Measurements from ENCODE around the gene CLBA1. TPM values are rescaled to one million over a fixed set of nuclear protein-coding genes. Genes with fewer than 3 reads are reported as not detected.

The CLBA1 gene
- total RNA-seq, 2 experiments from 2014 or later = 0.38 to 0.68 TPM

DNA sequence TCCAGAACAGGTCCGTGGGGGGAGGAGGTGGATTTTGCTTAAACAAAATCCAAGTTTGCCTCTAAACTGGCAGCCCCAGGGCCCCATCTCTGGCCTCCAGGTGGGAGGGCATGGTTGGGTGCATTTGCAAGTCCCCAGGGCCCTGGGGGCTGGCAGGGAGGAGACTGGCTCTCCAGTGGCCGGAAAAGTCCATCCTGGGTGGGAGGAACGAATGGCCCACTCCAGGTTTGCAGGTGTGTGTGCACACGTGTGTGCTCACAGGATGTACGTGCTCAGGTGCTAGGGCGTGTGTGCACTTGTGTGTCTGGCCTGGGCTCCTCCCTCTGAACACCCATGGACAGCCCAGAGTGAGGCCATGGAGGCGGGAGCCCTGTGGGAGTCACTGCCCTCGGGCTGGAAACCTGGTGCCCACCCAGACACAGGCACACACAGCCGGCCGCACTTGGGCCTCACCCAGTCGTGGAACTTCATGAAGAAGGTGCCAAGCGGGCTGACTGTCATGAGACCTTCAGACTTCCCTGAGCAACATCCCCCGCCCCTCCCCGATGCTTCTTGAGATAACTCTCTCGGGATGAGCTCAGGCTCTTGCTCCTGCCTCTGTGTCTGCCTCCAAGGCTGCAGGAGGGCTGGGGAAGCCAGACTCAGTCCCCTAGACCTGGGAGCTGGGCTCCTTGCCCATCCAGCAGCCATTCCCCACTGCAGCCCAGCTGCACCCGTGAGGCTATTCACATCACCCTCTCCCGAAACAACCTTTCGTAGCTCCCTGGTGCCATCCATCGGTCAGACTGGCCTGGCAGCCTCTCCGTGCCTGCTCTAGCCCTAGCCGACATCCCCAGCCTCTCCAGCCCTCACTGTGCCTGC is 16.8 kb upstream of the CLBA1 start:
- no peak overlapping the region for H3K27ac Mint-ChIP-seq
- POLR2A ChIA-PET = no interaction called here
- CTCF ChIA-PET = no interaction called here
- H3K36me3 Mint-ChIP-seq (ENCODE audit: low read depth) = no peaks in the 10 kb centered on the region
- H3K4me3 Mint-ChIP-seq = no peak overlapping the region
- peaks cover 14% of the 10 kb centered on the region for H3K27me3 Mint-ChIP-seq
- DNase-seq = no peak
- no peaks in the 10 kb centered on the region for H3K9me3 Mint-ChIP-seq
- H3K4me1 Mint-ChIP-seq = no peaks in the 10 kb centered on the region

DNA sequence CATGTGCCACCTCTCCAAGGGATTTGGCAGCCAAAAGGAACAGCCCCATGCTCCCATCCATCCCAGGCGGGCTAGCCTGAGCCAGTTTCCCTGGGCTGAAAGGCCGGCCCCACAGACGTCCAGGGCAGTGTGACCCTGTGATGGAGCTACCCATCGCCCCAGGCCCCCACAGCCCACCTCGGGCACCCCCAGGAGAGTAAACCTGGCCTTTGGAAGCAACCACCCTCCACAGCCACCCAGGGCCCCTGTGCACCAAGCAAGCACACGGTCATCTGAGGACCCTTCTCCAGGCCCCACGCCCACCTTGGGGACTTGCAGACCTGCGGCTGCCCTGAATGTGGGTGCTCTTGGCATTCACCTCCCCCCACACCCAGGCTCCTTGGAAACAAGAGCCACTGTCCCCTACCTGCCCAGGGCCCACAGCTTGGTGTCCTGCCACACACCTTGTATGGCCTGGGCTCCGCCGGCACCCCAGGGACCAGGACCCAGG is 15.8 kb upstream of the CLBA1 start:
- Mint-ChIP-seq H3K4me3 (no peak overlapping the region), H3K4me1 (no peaks in the 10 kb centered on the region)
- POLR2A ChIA-PET = no interaction called here

DNA sequence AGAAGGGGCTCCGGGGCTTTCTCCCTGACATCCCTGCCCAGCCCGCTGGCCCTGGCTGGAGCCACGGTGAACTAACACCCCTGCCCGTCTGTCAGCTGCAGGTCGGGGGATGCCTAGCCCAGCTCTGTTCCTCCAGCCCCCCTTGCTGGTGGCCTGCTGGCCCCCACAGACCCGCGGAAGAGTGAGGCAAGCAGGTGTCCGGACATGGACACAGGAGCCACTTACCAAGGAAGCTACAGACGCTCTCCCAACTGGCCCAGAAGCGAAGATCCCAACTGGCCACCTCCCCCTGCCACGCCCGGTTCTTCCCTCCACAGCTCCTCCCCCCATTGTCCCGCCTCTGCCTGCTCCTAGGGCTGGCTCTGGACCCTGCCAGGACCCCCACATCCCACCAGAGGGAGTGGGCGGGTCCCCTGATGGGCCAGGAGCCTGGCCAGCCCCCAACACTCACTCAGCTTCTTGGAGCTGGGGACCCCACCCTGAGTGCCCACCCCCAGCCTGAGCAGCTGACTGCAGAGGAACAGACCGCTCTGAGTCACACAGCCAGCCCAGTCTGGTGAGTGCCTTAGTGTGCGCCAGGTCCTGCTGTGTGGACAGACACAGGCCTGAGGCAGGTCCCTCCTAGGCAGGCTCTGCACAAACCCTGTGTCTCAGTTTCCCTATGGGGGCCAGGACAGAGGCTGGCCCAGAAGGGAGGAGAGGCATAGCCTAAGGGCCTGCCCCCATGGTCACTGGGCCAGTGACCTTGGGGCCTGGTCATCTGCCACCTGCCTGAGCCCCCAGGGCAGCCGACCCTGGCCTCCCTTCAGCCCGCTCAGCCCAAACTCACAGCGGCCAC is 15.1 kb upstream of the CLBA1 start:
- no peaks in the 10 kb centered on the region for H3K9me3 Mint-ChIP-seq
- POLR2A ChIA-PET = no interaction called here
- H3K36me3 Mint-ChIP-seq (ENCODE audit: low read depth) = no peaks in the 10 kb centered on the region
- H3K27ac Mint-ChIP-seq = no peak overlapping the region
- CTCF ChIA-PET = no interaction called here
- H3K4me1 Mint-ChIP-seq = no peaks in the 10 kb centered on the region
- no peak for DNase-seq
- no peak overlapping the region for H3K4me3 Mint-ChIP-seq
- peaks cover 14% of the 10 kb centered on the region for H3K27me3 Mint-ChIP-seq

More for the DNA sequence above, 15.8 kb upstream of the CLBA1 start:
- peaks cover 14% of the 10 kb centered on the region for H3K27me3 Mint-ChIP-seq
- no peak for DNase-seq
- H3K27ac Mint-ChIP-seq = no peak overlapping the region
- H3K36me3 Mint-ChIP-seq (ENCODE audit: low read depth) = no peaks in the 10 kb centered on the region
- no peaks in the 10 kb centered on the region for H3K9me3 Mint-ChIP-seq
- CTCF ChIA-PET = no interaction called here

DNA sequence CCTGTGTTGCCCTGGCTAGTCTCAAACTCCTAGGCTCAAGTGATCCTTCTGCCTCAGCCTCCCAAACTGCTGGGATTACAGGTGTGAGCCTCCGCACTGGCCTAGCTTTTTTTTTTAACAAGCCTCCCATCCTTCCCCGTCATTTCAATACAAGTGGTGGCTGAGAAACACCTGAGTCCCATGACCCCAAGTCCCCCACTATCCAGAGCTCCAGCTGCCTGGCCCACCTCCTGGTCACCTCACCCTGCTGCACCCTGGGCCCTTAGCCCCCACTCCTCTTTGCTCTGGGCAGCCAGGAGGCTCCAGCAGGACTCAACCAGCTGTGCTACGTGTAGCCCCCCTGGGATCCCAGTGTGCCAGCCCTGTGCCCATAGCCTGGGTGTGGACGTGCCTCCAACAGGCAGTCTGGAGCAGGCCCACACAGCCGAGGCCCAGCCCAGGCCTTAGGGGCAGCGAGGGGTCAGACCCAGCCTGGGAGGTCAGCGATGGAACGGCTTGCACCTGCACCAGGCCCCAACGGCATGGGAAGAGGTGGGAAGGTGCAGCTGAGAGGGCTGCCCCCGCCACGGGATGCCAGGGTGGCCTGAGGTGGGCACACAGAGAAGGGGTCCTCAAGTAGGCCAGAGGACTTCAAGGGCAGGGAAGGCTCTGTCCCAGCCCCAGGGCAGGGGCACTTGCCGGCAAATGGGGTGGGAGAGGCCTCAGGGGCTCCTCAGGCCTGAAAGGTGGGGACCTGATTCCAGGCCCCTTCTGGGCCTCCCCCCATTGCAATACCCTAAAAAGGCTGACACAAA is 13.9 kb upstream of the CLBA1 start:
- POLR2A ChIA-PET = no interaction called here
- DNase-seq = no peak
- H3K4me3 Mint-ChIP-seq = no peak overlapping the region
- peaks cover 19% of the 10 kb centered on the region for H3K27me3 Mint-ChIP-seq
- CTCF ChIA-PET = interaction anchor here (1.2 kb wide), 1 partner anchor 73 kb away, joined by 7 read pairs; no protein-coding TSS in a partner anchor
- peaks cover 5% of the 10 kb centered on the region for H3K4me1 Mint-ChIP-seq
- H3K9me3 Mint-ChIP-seq = no peaks in the 10 kb centered on the region
- H3K36me3 Mint-ChIP-seq (ENCODE audit: low read depth) = no peaks in the 10 kb centered on the region
- no peak overlapping the region for H3K27ac Mint-ChIP-seq

DNA sequence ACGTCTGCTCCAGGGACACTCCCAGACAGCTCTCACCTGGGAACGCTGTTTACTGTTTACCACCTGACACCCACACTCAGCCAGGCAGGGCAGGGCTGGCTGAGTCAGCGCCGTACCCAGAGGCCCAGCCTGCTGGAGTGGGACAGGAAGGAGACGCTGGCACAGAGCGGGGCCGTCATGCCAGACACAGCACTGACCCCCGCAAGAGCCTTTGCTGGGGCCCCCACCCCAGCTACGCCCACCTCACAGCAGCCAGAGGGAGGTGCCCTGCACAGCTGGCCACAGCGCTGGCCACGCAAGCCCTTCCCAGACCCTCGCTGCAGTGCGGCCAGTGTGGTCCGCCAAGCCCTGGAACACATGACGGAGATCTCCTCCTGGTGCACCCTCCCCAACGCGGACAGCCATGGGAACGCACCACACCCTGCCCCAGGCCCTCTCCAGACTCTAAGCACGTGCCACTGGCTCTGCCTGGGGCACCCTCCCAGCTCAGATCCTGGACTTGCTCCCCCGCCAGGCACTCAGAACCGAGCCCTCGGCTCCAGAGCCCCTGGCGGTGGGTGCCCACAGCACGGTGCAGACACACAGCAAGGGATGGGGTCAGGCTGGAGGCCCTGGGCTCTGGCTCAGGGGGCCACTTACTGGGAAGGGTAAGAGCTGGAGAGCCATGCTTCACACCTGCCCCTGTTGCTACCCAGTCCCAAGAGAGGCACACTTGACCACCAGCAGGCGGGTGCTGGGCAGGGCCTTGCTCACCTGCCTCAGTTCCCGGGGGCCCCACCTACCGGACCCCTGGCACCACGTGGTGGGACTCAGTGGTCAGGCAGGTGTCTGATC is 13.1 kb upstream of the CLBA1 start:
- no peak overlapping the region for H3K27ac Mint-ChIP-seq
- no peaks in the 10 kb centered on the region for H3K9me3 Mint-ChIP-seq
- H3K36me3 Mint-ChIP-seq (ENCODE audit: low read depth) = no peaks in the 10 kb centered on the region
- H3K4me3 Mint-ChIP-seq = no peak overlapping the region
- DNase-seq = no peak
- H3K27me3 Mint-ChIP-seq = peaks cover 25% of the 10 kb centered on the region
- ChIA-PET POLR2A (interaction anchor here (1.0 kb wide), 1 partner anchor 48 kb away, joined by 3 read pairs; the partner anchor contains the start of gene CDCA4), CTCF (interaction anchor here (1.2 to 5.0 kb wide), 2 partner anchors 72 to 73 kb away, joined by 7 to 73 read pairs; no protein-coding TSS in a partner anchor)
- H3K4me1 Mint-ChIP-seq = peaks cover 5% of the 10 kb centered on the region

DNA sequence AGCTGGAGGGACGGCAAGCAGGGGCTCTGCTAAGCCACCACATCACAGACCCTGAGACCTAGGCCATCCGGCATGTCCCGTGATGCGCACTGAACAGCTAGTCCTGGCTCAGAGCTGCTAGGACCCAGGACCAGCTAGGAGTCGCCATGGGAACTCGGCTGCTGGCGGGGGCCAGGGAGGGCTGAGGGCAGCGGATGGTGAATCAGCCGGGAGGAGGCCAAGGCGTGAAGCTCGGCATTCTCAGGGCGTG is 12.5 kb upstream of the CLBA1 start:
- peaks cover 7% of the 10 kb centered on the region for H3K4me1 Mint-ChIP-seq
- H3K27me3 Mint-ChIP-seq = peaks cover 23% of the 10 kb centered on the region
- H3K27ac Mint-ChIP-seq = no peak overlapping the region
- no peaks in the 10 kb centered on the region for H3K9me3 Mint-ChIP-seq
- POLR2A ChIA-PET = interaction anchor here (1.0 kb wide), 1 partner anchor 48 kb away, joined by 3 read pairs; the partner anchor contains the start of gene CDCA4
- DNase-seq = no peak
- H3K4me3 Mint-ChIP-seq = no peak overlapping the region
- no peaks in the 10 kb centered on the region for H3K36me3 Mint-ChIP-seq (ENCODE audit: low read depth)
- CTCF ChIA-PET = interaction anchor here (5.0 kb wide), 1 partner anchor 72 kb away, joined by 73 read pairs; no protein-coding TSS in a partner anchor

DNA sequence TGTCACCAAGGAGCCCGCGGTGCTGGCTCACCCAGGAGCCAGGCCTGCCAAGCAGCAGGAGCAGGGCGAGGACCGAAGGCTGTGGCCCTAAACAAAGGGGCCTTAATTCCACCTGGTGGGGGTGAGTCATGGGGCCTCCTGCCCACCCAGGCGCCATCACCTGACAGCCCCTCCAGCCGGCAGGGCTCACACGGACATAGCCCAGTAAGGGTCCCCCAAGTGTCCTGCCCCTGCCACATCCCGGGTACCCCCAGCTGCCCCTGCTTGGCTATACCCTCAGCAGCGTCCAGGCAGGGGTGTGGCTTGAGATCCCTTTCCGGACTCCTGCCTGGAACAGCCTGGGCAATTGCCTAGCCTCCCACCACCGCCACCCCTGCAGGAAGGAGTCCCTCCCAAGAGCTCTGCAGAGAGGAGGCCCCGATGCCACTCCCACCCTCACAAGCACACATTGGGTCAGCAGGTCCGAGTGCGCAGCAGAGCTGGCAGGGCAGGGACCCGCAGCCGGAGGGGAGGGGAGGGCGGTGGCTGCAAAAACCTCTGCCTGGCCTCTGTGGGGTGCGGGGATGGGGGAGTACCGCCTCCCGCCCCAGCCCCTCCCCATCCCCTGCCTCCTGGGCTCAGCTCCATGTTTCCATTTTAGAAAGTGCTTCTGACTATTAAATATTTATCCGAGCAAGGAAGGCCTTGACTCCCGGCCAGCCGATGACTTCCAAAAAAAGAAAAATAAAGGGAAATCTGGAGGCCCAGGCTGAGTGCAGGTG is 12.0 kb upstream of the CLBA1 start:
- Mint-ChIP-seq H3K36me3 (ENCODE audit: low read depth) (no peaks in the 10 kb centered on the region), H3K4me3 (no peak overlapping the region), H3K27me3 (peaks cover 21% of the 10 kb centered on the region), H3K27ac (no peak overlapping the region), H3K9me3 (no peaks in the 10 kb centered on the region), H3K4me1 (peaks cover 7% of the 10 kb centered on the region)
- POLR2A ChIA-PET = interaction anchor here (1.3 kb wide), 1 partner anchor 53 kb away, joined by 4 read pairs; no protein-coding TSS in a partner anchor
- CTCF ChIA-PET = interaction anchor here (5.0 kb wide), 1 partner anchor 71 kb away, joined by 73 read pairs; no protein-coding TSS in a partner anchor
- no peak for DNase-seq

DNA sequence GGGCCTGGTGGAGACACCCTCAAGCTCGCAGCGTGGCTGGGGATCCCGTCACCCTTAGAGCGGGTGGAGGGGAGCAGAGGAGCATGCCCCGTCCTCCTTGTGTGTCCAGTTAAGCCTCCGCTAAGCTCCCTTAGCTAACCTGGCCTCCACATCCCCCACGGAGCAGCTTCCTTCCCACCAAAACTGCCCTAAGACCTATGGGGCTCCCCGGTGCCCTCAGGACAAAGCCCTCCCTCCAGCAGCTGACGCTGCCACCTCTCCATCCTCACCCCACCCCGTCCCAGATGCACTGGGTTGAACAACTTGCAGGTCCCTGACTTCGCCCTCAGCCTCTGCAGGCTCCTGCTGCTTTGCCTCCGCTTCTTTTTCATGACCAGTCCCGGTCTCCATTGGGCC is 11.4 kb upstream of the CLBA1 start:
- H3K36me3 Mint-ChIP-seq (ENCODE audit: low read depth) = no peaks in the 10 kb centered on the region
- H3K27me3 Mint-ChIP-seq = peaks cover 22% of the 10 kb centered on the region
- no peak for DNase-seq
- ChIA-PET POLR2A (interaction anchor here (1.3 to 2.5 kb wide), 2 partner anchors 52 to 72 kb away, joined by 4 to 8 read pairs; no protein-coding TSS in a partner anchor), CTCF (interaction anchor here (0.6 to 5.0 kb wide), 5 partner anchors 11 to 91 kb away, joined by 3 to 73 read pairs (median 3); partner anchors contain the start of genes CLBA1 and GPR132)
- H3K9me3 Mint-ChIP-seq = no peaks in the 10 kb centered on the region
- H3K4me3 Mint-ChIP-seq = no peak overlapping the region
- no peak overlapping the region for H3K27ac Mint-ChIP-seq
- peaks cover 10% of the 10 kb centered on the region for H3K4me1 Mint-ChIP-seq

DNA sequence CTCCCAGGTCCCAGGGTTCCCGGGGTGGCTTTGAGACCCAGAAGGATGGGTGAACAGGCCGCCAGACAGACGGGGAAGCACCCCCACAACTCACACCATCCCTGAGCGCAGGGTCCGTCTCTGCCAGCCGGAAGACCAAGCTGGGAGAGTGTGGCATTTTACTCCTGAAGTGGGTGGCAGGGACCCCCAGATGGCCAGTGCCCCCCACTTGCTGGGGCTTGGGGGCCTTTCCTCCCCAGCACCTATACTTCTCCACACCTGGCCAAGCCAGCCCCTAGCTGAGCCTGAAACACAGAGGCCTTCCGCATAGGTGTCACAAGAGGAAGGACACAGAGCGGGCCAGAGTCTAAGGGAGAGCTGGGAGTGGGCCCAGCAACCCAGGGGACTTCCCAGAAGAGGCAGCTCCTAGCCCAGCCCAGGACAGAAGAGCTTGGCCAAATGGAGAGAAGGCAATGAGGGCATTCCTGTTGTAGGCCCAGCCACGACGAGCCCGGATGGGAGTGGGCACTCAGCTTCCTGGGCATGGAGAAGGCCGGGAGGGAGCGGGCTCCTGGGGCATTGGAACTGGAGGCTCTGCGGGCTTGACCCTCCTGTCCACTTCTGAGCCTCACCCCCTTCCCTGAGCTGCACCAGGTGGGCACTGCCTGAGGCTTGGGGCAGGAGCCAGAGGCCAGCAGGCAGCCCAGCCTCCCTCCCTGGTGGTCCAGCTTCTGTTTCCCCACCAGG is 10.8 kb upstream of the CLBA1 start:
- Mint-ChIP-seq H3K9me3 (no peaks in the 10 kb centered on the region), H3K27ac (no peak overlapping the region)

DNA sequence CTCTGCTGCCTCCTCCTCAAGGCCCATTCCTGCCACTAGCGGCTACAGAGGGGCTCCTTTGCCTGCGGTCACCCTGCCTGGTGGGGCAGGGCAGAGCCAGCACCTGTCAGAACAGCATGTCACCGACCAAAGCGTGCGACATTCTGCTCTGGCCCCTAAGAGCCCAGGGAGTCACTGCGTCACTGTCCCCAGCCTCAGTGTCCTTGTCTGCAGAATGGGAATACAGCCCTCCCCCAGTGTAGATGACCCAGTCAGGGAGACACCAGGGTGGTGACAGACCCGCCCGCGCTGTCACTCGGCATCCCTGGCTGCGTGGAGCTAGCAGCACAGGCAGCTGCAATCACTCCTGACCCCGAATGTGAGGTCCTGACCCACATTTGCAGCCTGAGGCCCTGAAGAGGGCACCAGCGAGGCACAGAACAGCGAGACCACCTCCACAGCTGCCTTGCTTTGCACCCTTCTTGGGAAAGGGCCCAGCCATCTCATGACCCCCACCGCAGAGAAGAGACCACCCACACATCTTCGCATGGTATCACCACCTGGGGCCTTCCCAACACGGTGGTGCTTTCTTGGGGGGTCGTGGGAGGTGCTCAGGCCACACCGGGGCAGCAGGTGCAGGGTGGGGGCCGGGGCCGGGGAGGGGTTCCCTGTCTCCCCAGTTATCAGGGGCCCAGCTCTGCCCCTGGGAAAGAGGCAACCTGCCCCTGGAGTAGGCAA is 9.9 kb upstream of the CLBA1 start:
- no peaks in the 10 kb centered on the region for H3K9me3 Mint-ChIP-seq
- H3K4me3 Mint-ChIP-seq = no peak overlapping the region
- POLR2A ChIA-PET = interaction anchor here (0.6 to 2.5 kb wide), 4 partner anchors 70 to 112 kb away, joined by 3 to 8 read pairs (median 4); partner anchors contain the start of gene GPR132
- H3K4me1 Mint-ChIP-seq = peaks cover 14% of the 10 kb centered on the region
- H3K36me3 Mint-ChIP-seq (ENCODE audit: low read depth) = no peaks in the 10 kb centered on the region
- H3K27ac Mint-ChIP-seq = no peak overlapping the region
- no peak for DNase-seq
- peaks cover 30% of the 10 kb centered on the region for H3K27me3 Mint-ChIP-seq
- CTCF ChIA-PET = interaction anchor here (0.7 to 5.0 kb wide), 12 partner anchors 10 to 376 kb away, joined by 3 to 73 read pairs (median 4); partner anchors contain the start of gene CLBA1

More for the DNA sequence above, 10.8 kb upstream of the CLBA1 start:
- ChIA-PET CTCF (interaction anchor here (0.6 to 5.0 kb wide), 13 partner anchors 11 to 377 kb away, joined by 3 to 73 read pairs (median 3); partner anchors contain the start of genes CLBA1 and GPR132), POLR2A (interaction anchor here (0.8 to 2.5 kb wide), 4 partner anchors 52 to 113 kb away, joined by 3 to 8 read pairs (median 4); no protein-coding TSS in a partner anchor)
- no peak for DNase-seq
- peaks cover 13% of the 10 kb centered on the region for H3K4me1 Mint-ChIP-seq
- peaks cover 26% of the 10 kb centered on the region for H3K27me3 Mint-ChIP-seq
- H3K4me3 Mint-ChIP-seq = no peak overlapping the region
- no peaks in the 10 kb centered on the region for H3K36me3 Mint-ChIP-seq (ENCODE audit: low read depth)

Measured in activated CD4-positive, alpha-beta memory T cell treated with anti-CD3 and anti-CD28 coated beads, Interleukin-2, amount 10 ng/mL, durations not matched to agents 7 days and 5 days (primary cell).